Activated gamma-delta T cell (primary cell): ENCODE data around the gene VRK2.
"Not testable (repeated sequence)": the region's sequence is repeated elsewhere in the genome, so short reads cannot be mapped to it uniquely, and the experiment has no call there.

Experiments
- DNase-seq: peaks from one replicate; lab custom pipeline; 2025; lab: John Stamatoyannopoulos, UW

The VRK2 gene

GRCh38 chr2:58107803-58108710 lies 61.5 kb downstream of the VRK2 start:
- DNase-seq, result no peak

GRCh38 chr2:58109481-58109880 lies 62.9 kb downstream of the VRK2 start:
- DNase-seq, result no peak

- no peak for DNase-seq
Measured at GRCh38 chr2:58110765-58111164, 64.2 kb downstream of the VRK2 start.

GRCh38 chr2:58113563-58113962 lies 67.0 kb downstream of the VRK2 start:
- DNase-seq, result not testable (repeated sequence)

GRCh38 chr2:58120626-58121229 lies 74.1 kb downstream of the VRK2 start:
- DNase-seq, result no peak

GRCh38 chr2:58122040-58122439 lies 75.4 kb downstream of the VRK2 start:
- no peak for DNase-seq

GRCh38 chr2:58122540-58122939 lies 75.9 kb downstream of the VRK2 start:
- no peak for DNase-seq

- DNase-seq, result no peak
Measured at GRCh38 chr2:58127111-58127510, 80.5 kb downstream of the VRK2 start.

- DNase-seq, result no peak
Measured at GRCh38 chr2:58130238-58130637, 83.6 kb downstream of the VRK2 start.

GRCh38 chr2:58131191-58132011 lies 84.8 kb downstream of the VRK2 start:
- no peak for DNase-seq

- DNase-seq, result no peak
Measured at GRCh38 chr2:58133395-58133794, 86.8 kb downstream of the VRK2 start.

GRCh38 chr2:58135861-58136260 lies 89.3 kb downstream of the VRK2 start:
- DNase-seq, result no peak

GRCh38 chr2:58137221-58137620 lies 90.6 kb downstream of the VRK2 start:
- DNase-seq, result no peak

- no peak for DNase-seq
Measured at GRCh38 chr2:58137856-58138255, 91.2 kb downstream of the VRK2 start.

- DNase-seq, result no peak
Measured at GRCh38 chr2:58138396-58139030, 91.9 kb downstream of the VRK2 start.

- DNase-seq, result no peak
Measured at GRCh38 chr2:58140508-58141072, 94.0 kb downstream of the VRK2 start.

GRCh38 chr2:58145769-58146168 lies 99.2 kb downstream of the VRK2 start:
- DNase-seq, result not testable (repeated sequence)

GRCh38 chr2:58146707-58147106 lies 100.1 kb downstream of the VRK2 start:
- no peak for DNase-seq

GRCh38 chr2:58155160-58155778 lies 108.7 kb downstream of the VRK2 start:
- no peak for DNase-seq

- no peak for DNase-seq
Measured at GRCh38 chr2:58156780-58157179, 110.2 kb downstream of the VRK2 start.

- no peak for DNase-seq
Measured at GRCh38 chr2:58157754-58158153, 111.1 kb downstream of the VRK2 start.
